ENCODE measurements around the gene CALHM3. TPM values are rescaled to one million over a fixed set of nuclear protein-coding genes. Genes with fewer than 3 reads are reported as not detected.

CALHM3 gene
- total and polyA plus RNA-seq, 2 experiments from 2014 or later: 0.14 to 0.19 TPM

- Mint-ChIP-seq H3K27ac (0 out of 2 replicates have a peak overlapping the region, but pooled peaks have one; percentile 63), H3K4me3 (no peak overlapping the region), H3K27me3 (ENCODE audit: insufficient read depth, low read depth, poor library complexity) (peaks cover 9% of the 10 kb centered on the region), H3K36me3 (ENCODE audit: low read depth) (no peaks in the 10 kb centered on the region), H3K9me3 (no peaks in the 10 kb centered on the region), H3K4me1 (peaks cover 14% of the 10 kb centered on the region)
- H3K36me3 ChIP-seq (ENCODE audit: insufficient read depth): no peaks in the 10 kb centered on the region
- no peak for TF ChIP-seq JUNB (IDR thresholded peaks at IDR 0.05; ENCODE audit: unreplicated experiment)
- no peak for TF ChIP-seq ETS1 (IDR thresholded peaks at IDR 0.05)
- no peak for TF ChIP-seq ZNF331 (CRISPR knock-in tag; IDR thresholded peaks at IDR 0.05; ENCODE audit: low read depth)
- TF ChIP-seq CTCF (conservative IDR thresholded peaks at IDR 0.05; ENCODE audit: low read depth in 2 of 2): no peak
- no peak for TF ChIP-seq ZNF114 (CRISPR knock-in tag; IDR thresholded peaks at IDR 0.05)
- no peak for TF ChIP-seq POLR2AphosphoS5 (IDR thresholded peaks at IDR 0.05; ENCODE audit: low read depth)
- TF ChIP-seq CREB1 (CRISPR knock-in tag; IDR thresholded peaks at IDR 0.05; ENCODE audit: low read depth): no peak
- no peak for TF ChIP-seq REST (IDR thresholded peaks at IDR 0.05; ENCODE audit: unreplicated experiment)
- TF ChIP-seq EZH2 (IDR thresholded peaks at IDR 0.05; ENCODE audit: low read depth, unreplicated experiment): no peak
- no peaks in the 10 kb centered on the region for H4K20me1 ChIP-seq (replicated peaks; ENCODE audit: insufficient read depth)
- no peak overlapping the region for H2AFZ ChIP-seq
- no peaks in the 10 kb centered on the region for H3K27me3 ChIP-seq (ENCODE audit: insufficient read depth)
- no peak for ATAC-seq
- no peak overlapping the region for H3K27ac ChIP-seq (ENCODE audit: low read depth)
- no peak for DNase-seq (ENCODE audit: low spot score)
- H3F3A ChIP-seq (replicated peaks; ENCODE audit: low read depth): no peaks in the 10 kb centered on the region
- no peaks in the 10 kb centered on the region for H3K79me2 ChIP-seq (replicated peaks; ENCODE audit: insufficient read depth)
- no peaks in the 10 kb centered on the region for H3K9me2 ChIP-seq (ENCODE audit: insufficient read depth)
- H3K4me1 ChIP-seq (ENCODE audit: insufficient read depth): peaks cover 6% of the 10 kb centered on the region; the same call in 1 of the 2 replicates
- no peak overlapping the region for H3K4me2 ChIP-seq
- no peak overlapping the region for H3K4me3 ChIP-seq
These were observed 40.8 kb upstream of the CALHM3 start for GRCh38 chr10:103519798-103520197.

All from GM23338 (cell line).